HCT116 (cell line): Measurements from ENCODE around the gene TIAM2.

Experiments
- EGR1 ChIP-seq: IDR thresholded peaks from 2 replicates; pipeline ENCODE4 v1.6.1; 2012; ENCODE audit warnings: low read depth
- EZH2 ChIP-seq: fragments of 200-600 bp; sonication (generic); IDR thresholded peaks from 2 replicates; pipeline ENCODE4 v1.6.1; 2017; ENCODE audit warnings: antibody characterized with exemption, mixed run types
- POLR2A ChIP-seq: IDR thresholded peaks from 2 replicates; pipeline ENCODE4 v1.7.0; 2011; ENCODE audit warnings: borderline replicate concordance; ENCODE audit not compliant: insufficient read depth, insufficient read length; ENCODE audit errors: extremely low read depth
- POLR2AphosphoS5 ChIP-seq: IDR thresholded peaks from 2 replicates; pipeline ENCODE4 v1.6.1; 2011; ENCODE audit warnings: mild to moderate bottlenecking, low read depth, low read length, moderate library complexity
- SIN3A ChIP-seq: IDR thresholded peaks from 2 replicates; pipeline ENCODE4 v1.6.1; 2012; ENCODE audit warnings: low read depth
- TCF7L2 ChIP-seq: IDR thresholded peaks from 2 replicates; pipeline ENCODE4 v1.7.0; 2011; ENCODE audit warnings: borderline replicate concordance, inconsistent platforms; ENCODE audit not compliant: insufficient read depth, insufficient read length; ENCODE audit errors: extremely low read depth
- YY1 ChIP-seq: IDR thresholded peaks from 2 replicates; pipeline ENCODE4 v1.6.1; 2011; ENCODE audit warnings: low read length, low read depth, moderate library complexity, mild to moderate bottlenecking; ENCODE audit not compliant: insufficient replicate concordance; ENCODE audit errors: extremely low read depth
- TF ChIP-seq, protein P1 (sequence below), 3 experiments: fragments of 200-600 bp in 1 of 3; sonication (generic) in 1 of 3; IDR thresholded peaks in 2 of 3; conservative IDR thresholded peaks in 1 of 3; 2 replicates each; pipeline ENCODE4 v1.5.1; 2012 to 2017; ENCODE audit warnings: low read depth in 2 of 3, low read length in 2 of 3, antibody characterized with exemption in 1 of 3, borderline replicate concordance in 1 of 3, control low read depth in 1 of 3, mild to moderate bottlenecking in 1 of 3, mixed read lengths in 1 of 3, mixed run types in 1 of 3, moderate library complexity in 1 of 3; ENCODE audit not compliant: insufficient read depth in 1 of 3

- TF ChIP-seq POLR2A (no peak), SIN3A (no peak), EGR1 (no peak), EZH2 (no peak), POLR2AphosphoS5 (no peak), YY1 (no peak), TCF7L2 (no peak)
- TF ChIP-seq, protein P1, sequence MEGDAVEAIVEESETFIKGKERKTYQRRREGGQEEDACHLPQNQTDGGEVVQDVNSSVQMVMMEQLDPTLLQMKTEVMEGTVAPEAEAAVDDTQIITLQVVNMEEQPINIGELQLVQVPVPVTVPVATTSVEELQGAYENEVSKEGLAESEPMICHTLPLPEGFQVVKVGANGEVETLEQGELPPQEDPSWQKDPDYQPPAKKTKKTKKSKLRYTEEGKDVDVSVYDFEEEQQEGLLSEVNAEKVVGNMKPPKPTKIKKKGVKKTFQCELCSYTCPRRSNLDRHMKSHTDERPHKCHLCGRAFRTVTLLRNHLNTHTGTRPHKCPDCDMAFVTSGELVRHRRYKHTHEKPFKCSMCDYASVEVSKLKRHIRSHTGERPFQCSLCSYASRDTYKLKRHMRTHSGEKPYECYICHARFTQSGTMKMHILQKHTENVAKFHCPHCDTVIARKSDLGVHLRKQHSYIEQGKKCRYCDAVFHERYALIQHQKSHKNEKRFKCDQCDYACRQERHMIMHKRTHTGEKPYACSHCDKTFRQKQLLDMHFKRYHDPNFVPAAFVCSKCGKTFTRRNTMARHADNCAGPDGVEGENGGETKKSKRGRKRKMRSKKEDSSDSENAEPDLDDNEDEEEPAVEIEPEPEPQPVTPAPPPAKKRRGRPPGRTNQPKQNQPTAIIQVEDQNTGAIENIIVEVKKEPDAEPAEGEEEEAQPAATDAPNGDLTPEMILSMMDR (IDR thresholded peaks at IDR 0.05 in 2 of 3, conservative IDR thresholded peaks at IDR 0.05 in 1 of 3; ENCODE audit: borderline replicate concordance in 1 of 3, insufficient read depth in 1 of 3, low read depth in 2 of 3, low read length in 2 of 3) = no peak
These were observed 46.0 kb downstream of the TIAM2 start for GRCh38 chr6:155040901-155041650.
